ENCODE measurements around the gene SLC3A2.

DNA sequence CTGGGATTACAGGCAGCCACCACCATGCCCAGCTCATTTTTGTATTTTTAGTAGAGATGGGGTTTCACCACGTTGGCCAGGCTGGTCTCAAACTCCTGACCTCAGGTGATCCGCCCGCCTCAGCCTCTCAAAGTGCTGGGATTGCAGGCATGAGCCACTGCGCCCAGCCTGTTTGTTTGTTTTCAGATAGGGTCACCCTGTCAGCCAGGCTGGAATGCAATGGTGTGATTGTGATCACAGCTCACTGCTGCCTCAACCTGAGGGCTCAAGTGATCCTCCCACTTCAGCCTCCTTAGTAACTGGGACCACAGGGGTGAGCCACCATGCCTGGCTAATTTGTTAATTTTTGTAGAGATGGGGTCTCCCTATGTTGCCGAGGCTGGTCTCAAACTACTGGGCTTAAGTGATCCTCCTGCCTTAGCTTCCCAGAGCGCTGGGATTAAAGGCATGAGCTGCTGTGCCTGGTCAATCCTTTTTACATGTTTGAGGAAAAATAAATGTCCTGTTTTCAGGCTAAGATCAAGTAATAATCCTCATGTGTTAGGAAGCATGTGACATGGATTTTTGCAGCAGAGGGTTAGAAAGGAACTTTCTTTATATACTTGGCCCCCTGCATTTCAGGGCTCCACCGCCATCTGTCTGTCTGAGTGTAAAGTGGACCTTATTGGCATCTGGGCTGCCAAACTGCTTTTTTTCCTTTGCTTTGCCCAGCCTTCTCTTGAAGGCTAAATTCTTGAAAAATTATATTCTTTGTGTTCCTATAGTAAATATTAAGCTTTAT lies 4.8 kb upstream of the SLC3A2 start:
- TF ChIP-seq, protein P1, sequence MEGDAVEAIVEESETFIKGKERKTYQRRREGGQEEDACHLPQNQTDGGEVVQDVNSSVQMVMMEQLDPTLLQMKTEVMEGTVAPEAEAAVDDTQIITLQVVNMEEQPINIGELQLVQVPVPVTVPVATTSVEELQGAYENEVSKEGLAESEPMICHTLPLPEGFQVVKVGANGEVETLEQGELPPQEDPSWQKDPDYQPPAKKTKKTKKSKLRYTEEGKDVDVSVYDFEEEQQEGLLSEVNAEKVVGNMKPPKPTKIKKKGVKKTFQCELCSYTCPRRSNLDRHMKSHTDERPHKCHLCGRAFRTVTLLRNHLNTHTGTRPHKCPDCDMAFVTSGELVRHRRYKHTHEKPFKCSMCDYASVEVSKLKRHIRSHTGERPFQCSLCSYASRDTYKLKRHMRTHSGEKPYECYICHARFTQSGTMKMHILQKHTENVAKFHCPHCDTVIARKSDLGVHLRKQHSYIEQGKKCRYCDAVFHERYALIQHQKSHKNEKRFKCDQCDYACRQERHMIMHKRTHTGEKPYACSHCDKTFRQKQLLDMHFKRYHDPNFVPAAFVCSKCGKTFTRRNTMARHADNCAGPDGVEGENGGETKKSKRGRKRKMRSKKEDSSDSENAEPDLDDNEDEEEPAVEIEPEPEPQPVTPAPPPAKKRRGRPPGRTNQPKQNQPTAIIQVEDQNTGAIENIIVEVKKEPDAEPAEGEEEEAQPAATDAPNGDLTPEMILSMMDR (IDR thresholded peaks at IDR 0.05) = no peak
- TF ChIP-seq POLR2A (IDR thresholded peaks at IDR 0.05) = no peak

Data from uterus (tissue), 2 donors.